Cardiac fibroblast (primary cell): Measurements from ENCODE around the gene SPAG8.
A peak's percentile ranks its signal among the peaks of the same experiment; 100 is the strongest.

Source experiments
- DNase-seq, 2 donors: peaks; one replicate each; pipeline versions ENCODE4 v3.0.0 to v3.0.0-alpha.2; 2010; ENCODE audit warnings: low read depth in 2 of 2
- H3K4me3 ChIP-seq, 2 donors: replicated peaks in 1 of 2; 1 replicate in 1 of 2; 2 replicates in 1 of 2; pipeline ENCODE4 v1.5.1; 2011; ENCODE audit warnings: low read depth in 2 of 2, low read length in 2 of 2, mild to moderate bottlenecking in 2 of 2, moderate library complexity in 1 of 2
- CTCF ChIP-seq: IDR thresholded peaks from one replicate; pipeline ENCODE4 v1.5.1; 2011; ENCODE audit warnings: low read depth, mild to moderate bottlenecking, low read length, inconsistent platforms

Gene SPAG8

GRCh38 chr9:35798658-35799374 lies 13.2 kb downstream of the SPAG8 start:
- no peak for TF ChIP-seq CTCF
- no peak overlapping the region for H3K4me3 ChIP-seq
- DNase-seq = peak in 1 of 2 donors; percentile 61

- DNase-seq = no peak
- TF ChIP-seq CTCF = no peak
- no peak overlapping the region for H3K4me3 ChIP-seq
These were observed 14.6 kb downstream of the SPAG8 start for GRCh38 chr9:35797311-35798109.

GRCh38 chr9:35795695-35796094 lies 16.4 kb downstream of the SPAG8 start:
- no peak overlapping the region for H3K4me3 ChIP-seq
- TF ChIP-seq CTCF = no peak
- DNase-seq = no peak

- no peak overlapping the region for H3K4me3 ChIP-seq
- no peak for TF ChIP-seq CTCF
- no peak for DNase-seq
These were observed 18.6 kb downstream of the SPAG8 start for GRCh38 chr9:35793461-35793860.

GRCh38 chr9:35792826-35793225 lies 19.2 kb downstream of the SPAG8 start:
- H3K4me3 ChIP-seq = peak overlapping the region in 1 of 2 donors; percentile 9
- TF ChIP-seq CTCF = no peak
- no peak for DNase-seq

- no peak for TF ChIP-seq CTCF
- no peak for DNase-seq
- peak overlapping the region; percentile 55 to 59 for H3K4me3 ChIP-seq
These were observed 19.8 kb downstream of the SPAG8 start for GRCh38 chr9:35792024-35792813.
